Measurements from ENCODE around the gene CRABP2. TPM values are rescaled to one million over a fixed set of nuclear protein-coding genes. Genes with fewer than 3 reads are reported as not detected.

Gene CRABP2
- total RNA-seq, 1 donor from 2014 or later: 1.4 TPM

DNA sequence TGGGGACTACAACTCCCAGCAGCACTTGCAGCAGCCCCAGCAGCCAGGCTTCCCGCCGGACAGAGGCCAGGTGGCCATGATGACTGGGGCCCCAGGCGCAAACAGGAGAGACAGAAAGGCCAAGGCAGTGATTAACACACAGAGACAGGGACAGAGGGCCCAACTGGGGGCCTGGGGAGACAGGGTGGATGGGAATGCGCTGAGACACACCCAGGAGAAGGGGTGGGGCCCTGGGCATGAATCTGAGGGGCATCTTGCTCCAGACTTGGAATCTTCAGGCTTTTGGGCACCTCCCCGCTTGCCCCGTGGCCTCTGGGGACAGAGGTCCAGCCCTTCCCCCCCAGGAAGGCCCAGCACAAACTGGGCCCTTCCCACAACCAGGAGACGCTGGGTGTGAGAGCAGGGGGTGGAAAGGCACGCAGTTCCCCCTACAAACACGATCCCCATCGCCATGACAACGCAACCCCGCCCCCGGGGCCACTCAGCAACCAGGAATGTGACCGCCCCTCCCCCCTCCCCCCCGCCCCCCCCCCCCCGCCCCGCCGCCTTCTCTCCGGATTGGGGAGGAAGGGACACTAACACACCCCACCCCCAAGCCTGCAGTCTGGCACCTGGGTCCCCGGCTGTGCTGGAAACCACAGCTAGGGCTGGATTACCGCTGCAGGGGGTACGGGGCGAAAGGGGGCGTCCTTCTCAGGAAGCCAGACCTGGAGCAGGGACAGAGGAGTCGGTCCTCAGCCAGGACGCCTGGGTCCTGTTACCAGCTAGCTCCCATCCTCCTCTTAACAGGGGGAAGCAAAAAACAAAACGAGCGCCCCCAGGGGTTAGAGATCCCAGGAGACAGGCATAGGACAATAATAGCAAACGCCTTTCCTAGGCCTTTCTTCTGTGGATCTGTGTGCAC lies 41.6 kb upstream of the CRABP2 start:
- Mint-ChIP-seq H3K4me1 (ENCODE audit: low read depth) (peaks cover 76% of the 10 kb centered on the region), H3K27me3 (ENCODE audit: insufficient read depth) (peaks cover 1% of the 10 kb centered on the region), H3K9me3 (no peaks in the 10 kb centered on the region), H3K4me3 (peak overlapping the region; percentile 100), H3K36me3 (ENCODE audit: low read depth) (peaks cover 54% of the 10 kb centered on the region), H3K27ac (peak overlapping the region; percentile 98)
- DNase-seq (ENCODE audit: low spot score): no peak
- intact Hi-C loops (cut with micrococcal nuclease): loop anchor here (10.0 kb wide), 2 partner anchors 388 to 552 kb away; partner anchors contain the start of genes ETV3 and SLC25A44

DNA sequence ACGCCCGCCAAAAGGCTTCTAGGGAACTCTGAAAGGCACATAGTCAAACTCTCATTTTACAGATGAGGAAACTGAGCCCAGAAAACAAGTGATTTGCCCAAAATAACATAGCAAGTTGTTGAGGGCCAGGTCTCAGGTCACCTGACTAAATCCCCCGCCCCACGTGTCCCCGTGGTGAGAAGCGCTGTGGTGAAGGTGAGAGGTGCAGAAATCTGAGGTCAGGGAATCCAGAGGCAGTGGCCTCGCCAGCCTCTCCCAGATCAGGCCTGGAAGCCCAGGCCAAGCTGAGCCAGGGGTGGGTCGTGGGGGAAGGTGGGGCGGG lies 41.0 kb upstream of the CRABP2 start:
- no peaks in the 10 kb centered on the region for H3K9me3 Mint-ChIP-seq
- intact Hi-C loops (cut with micrococcal nuclease): loop anchor here (10.0 kb wide), 2 partner anchors 388 to 552 kb away; partner anchors contain the start of genes ETV3 and SLC25A44
- peak overlapping the region; percentile 94 for H3K27ac Mint-ChIP-seq
- peaks cover 57% of the 10 kb centered on the region for H3K36me3 Mint-ChIP-seq (ENCODE audit: low read depth)
- H3K4me1 Mint-ChIP-seq (ENCODE audit: low read depth): peaks cover 82% of the 10 kb centered on the region
- DNase-seq (ENCODE audit: low spot score): no peak
- no peaks in the 10 kb centered on the region for H3K27me3 Mint-ChIP-seq (ENCODE audit: insufficient read depth)
- peak overlapping the region; percentile 100 for H3K4me3 Mint-ChIP-seq

DNA sequence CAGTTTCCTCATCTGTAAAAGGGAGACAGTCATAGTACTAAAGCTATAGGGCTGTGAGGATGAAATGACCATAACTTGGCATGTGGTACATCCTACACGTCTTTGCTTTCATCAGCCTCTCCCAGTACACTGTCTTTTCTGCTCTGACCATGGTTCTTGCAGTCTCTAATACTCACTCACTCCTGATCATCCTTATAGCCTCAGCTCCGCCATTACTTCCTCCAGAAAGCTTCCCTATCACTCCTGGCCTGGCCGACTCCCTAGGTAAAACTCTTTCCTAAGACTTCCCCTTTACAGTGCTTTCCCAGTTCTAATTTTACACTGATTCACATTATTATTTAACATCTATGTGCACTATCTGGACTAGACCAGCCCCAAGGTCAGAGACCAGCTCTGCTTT lies 40.5 kb upstream of the CRABP2 start:
- intact Hi-C loops (cut with micrococcal nuclease): loop anchor here (10.0 kb wide), 2 partner anchors 389 to 551 kb away; partner anchors contain the start of genes ETV3 and SLC25A44
- Mint-ChIP-seq H3K9me3 (no peaks in the 10 kb centered on the region), H3K27ac (peak overlapping the region; percentile 83), H3K36me3 (ENCODE audit: low read depth) (peaks cover 60% of the 10 kb centered on the region), H3K4me3 (peak overlapping the region; percentile 100), H3K4me1 (ENCODE audit: low read depth) (peaks cover 85% of the 10 kb centered on the region), H3K27me3 (ENCODE audit: insufficient read depth) (no peaks in the 10 kb centered on the region)
- DNase-seq (ENCODE audit: low spot score): no peak

DNA sequence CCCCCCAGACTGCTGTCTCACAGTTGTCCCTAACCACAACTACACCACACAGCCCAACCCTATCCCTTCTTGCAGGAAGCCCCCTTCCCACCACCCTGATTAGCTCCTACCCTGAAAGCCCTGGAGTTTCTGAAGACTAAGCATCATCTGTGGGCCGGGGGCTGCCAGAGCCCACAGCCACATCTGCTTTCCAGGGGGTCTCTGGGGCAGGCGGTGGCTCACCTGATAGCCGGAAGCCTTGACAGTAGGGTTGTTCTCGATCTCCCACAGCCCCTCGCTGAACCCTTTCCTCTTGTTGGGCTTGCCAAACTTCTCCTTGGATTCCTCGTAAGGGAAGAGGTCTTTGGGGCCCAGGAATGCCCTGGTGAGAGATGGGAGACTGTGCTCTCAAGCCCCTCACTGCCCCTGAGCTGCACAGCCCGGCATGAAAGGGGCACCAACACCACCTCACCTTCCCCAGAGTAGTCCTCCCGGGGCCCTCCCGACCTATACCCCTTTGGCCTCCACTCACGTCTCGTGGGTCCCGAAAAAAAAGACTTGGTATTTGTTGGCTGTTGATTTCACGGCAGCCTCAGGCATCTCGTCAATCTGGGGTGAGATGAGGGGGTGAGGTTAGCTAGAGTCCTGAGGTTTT lies 39.5 kb upstream of the CRABP2 start:
- no peaks in the 10 kb centered on the region for H3K9me3 Mint-ChIP-seq
- H3K4me3 Mint-ChIP-seq: no peak overlapping the region
- peak overlapping the region; percentile 46 for H3K27ac Mint-ChIP-seq
- no peaks in the 10 kb centered on the region for H3K27me3 Mint-ChIP-seq (ENCODE audit: insufficient read depth)
- H3K4me1 Mint-ChIP-seq (ENCODE audit: low read depth): peaks cover 78% of the 10 kb centered on the region
- no peak for DNase-seq (ENCODE audit: low spot score)
- peaks cover 60% of the 10 kb centered on the region for H3K36me3 Mint-ChIP-seq (ENCODE audit: low read depth)
- intact Hi-C loops (cut with micrococcal nuclease): loop anchor here (5.0 to 10.0 kb wide), 4 partner anchors 243 to 888 kb away; partner anchors contain the start of genes ETV3, GON4L, MEF2D and SLC25A44

DNA sequence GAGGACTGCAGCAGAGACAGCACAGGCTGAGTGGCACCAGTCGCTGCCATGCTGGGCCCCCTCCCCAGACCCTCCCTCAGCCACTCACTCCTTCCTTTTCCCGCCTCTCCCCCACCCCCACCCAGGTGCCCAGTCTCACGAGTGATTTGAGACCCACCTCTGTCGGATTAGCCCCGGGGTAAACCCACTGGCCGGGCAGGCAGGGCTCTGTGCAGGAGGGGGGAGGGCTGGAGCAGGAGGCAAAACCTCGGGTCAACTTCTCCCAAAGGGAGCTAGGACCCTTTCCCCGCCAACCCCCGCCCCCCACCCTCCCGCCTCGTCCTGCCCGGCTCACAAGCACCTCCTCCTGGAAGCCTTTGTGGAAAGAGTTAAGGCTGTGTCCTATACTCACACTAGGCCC lies 39.0 kb upstream of the CRABP2 start:
- H3K4me3 Mint-ChIP-seq: no peak overlapping the region

DNA sequence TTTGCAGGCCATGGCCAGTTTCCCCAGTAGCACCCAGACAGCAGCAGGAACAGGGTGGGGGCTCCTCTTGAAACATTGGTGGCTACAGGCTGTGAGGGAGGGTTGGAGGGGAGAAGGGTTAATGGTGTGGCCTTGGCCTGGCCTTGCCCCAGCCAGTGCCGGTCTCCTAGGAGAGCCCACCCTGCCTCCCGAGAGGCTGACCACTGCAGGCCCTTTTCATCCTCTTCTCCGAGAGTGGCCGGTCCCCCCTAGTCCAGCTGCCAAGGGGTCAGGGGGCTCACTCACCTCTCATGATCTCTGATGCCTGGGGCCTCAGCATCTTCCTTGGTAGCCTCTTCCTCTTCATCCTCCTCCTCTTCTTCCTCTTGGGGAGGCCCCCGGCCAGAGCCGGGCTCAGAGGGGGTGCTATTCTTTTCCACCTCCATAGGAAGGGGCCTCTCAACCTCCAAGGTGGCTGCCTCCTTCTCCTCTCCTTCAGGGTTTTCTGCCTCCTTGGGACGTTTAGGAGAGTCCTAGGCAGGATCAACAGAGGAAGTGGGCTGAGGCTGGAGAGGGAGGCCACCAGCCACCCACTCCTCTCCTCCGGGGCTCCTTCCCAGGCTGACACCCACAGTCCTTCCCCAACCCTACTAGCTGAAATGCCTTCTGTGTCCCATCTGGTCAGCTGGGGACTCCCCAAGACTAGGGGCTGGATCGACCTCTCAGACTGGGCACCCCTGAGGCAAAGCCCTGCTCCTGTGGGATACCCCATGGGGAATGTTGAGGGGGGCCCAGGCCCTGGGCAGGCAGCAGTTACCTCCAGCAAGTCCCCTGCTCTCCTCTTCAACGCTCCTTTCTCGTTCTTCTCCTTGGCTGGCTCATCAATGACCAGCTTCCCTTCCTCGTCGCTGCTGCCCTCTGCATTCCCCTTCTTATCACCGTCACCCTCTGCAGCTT lies 38.3 kb upstream of the CRABP2 start:
- no peaks in the 10 kb centered on the region for H3K27me3 Mint-ChIP-seq (ENCODE audit: insufficient read depth)
- intact Hi-C loops (cut with micrococcal nuclease): loop anchor here (5.0 to 10.0 kb wide), 4 partner anchors 241 to 886 kb away; partner anchors contain the start of genes ETV3, GON4L, MEF2D and SLC25A44
- H3K9me3 Mint-ChIP-seq: no peaks in the 10 kb centered on the region
- peaks cover 75% of the 10 kb centered on the region for H3K4me1 Mint-ChIP-seq (ENCODE audit: low read depth)
- H3K4me3 Mint-ChIP-seq: no peak overlapping the region
- peaks cover 56% of the 10 kb centered on the region for H3K36me3 Mint-ChIP-seq (ENCODE audit: low read depth)
- peak overlapping the region; percentile 43 for H3K27ac Mint-ChIP-seq
- no peak for DNase-seq (ENCODE audit: low spot score)

More for the DNA sequence above, 39.0 kb upstream of the CRABP2 start:
- Mint-ChIP-seq H3K4me1 (ENCODE audit: low read depth) (peaks cover 75% of the 10 kb centered on the region), H3K36me3 (ENCODE audit: low read depth) (peaks cover 56% of the 10 kb centered on the region), H3K27ac (no peak overlapping the region), H3K9me3 (no peaks in the 10 kb centered on the region), H3K27me3 (ENCODE audit: insufficient read depth) (no peaks in the 10 kb centered on the region)
- intact Hi-C loops (cut with micrococcal nuclease): loop anchor here (5.0 to 10.0 kb wide), 4 partner anchors 242 to 887 kb away; partner anchors contain the start of genes ETV3, GON4L, MEF2D and SLC25A44
- no peak for DNase-seq (ENCODE audit: low spot score)

DNA sequence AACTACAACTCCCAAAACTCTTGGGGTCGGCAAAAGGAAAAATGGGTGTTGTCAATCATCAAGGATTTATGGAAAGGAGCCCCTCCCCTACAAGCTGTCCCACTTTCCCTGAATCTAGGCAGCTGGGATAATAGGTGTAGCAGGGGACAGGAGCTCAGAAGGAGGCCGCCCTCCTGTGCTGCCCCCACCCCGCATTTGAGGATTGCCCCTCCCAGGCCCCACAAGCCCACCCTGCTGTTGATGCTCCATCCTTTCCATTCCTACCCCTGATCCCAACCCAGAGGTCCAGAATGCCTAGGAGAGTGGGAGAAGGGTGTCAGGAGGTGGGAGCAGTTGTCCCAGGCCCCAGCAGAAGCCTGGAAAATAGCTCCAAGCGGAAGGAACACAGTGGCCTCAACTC lies 37.4 kb upstream of the CRABP2 start:
- Mint-ChIP-seq H3K36me3 (ENCODE audit: low read depth) (peaks cover 56% of the 10 kb centered on the region), H3K4me3 (peak overlapping the region; percentile 28), H3K4me1 (ENCODE audit: low read depth) (peaks cover 69% of the 10 kb centered on the region), H3K27me3 (ENCODE audit: insufficient read depth) (no peaks in the 10 kb centered on the region), H3K27ac (peak overlapping the region; percentile 94), H3K9me3 (no peaks in the 10 kb centered on the region)
- DNase-seq (ENCODE audit: low spot score): no peak
- intact Hi-C loops (cut with micrococcal nuclease): loop anchor here (5.0 to 10.0 kb wide), 4 partner anchors 240 to 886 kb away; partner anchors contain the start of genes ETV3, GON4L, MEF2D and SLC25A44

DNA sequence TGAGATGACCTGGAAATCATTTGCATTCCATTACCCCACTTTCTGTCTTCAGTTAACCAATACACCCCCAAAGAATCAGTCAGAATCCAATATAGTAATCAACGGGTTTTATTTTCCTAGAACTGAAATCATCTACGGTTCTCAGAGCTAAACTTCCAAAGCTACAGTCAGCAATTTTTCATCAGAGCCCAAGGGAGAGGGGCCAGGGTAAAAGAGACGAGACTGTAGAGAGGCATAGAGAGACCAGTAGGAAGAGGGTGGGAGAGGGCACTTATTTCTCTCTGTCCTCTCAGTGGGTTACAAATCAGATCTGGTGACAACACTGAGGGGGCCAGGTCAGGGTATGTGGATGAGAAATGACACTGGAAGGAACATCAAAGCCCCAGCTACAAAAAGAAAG lies 36.6 kb upstream of the CRABP2 start:
- intact Hi-C loops (cut with micrococcal nuclease): loop anchor here (5.0 to 10.0 kb wide), 4 partner anchors 240 to 885 kb away; partner anchors contain the start of genes ETV3, GON4L, MEF2D and SLC25A44

DNA sequence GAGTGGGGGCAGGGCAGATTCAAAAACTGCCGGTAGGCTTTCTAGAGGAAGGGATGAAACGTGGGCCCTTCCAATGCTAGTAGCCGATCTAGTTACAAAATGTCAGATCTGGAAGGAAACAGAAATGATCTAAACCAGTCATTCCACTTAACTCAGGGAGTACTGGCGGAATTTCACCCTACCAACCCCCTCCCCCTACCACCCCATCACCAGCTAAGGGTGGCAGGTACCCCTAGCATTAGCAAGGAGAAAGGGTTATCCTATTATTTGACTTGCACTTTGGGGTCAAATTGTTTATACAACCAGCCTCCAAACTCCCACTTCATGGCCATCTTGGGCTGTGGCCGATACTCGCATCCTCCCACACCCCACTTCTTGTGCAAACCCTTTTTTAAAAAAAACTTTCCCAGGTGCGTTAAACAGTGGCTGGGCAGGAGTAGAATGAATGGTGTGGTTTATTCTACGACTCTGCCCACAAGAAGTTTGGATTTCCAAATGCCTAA lies 36.1 kb upstream of the CRABP2 start:
- Mint-ChIP-seq H3K4me3 (peak overlapping the region; percentile 93), H3K4me1 (ENCODE audit: low read depth) (peaks cover 60% of the 10 kb centered on the region)

More for the DNA sequence above, 36.6 kb upstream of the CRABP2 start:
- Mint-ChIP-seq H3K27me3 (ENCODE audit: insufficient read depth) (no peaks in the 10 kb centered on the region), H3K9me3 (no peaks in the 10 kb centered on the region), H3K27ac (peak overlapping the region; percentile 94), H3K36me3 (ENCODE audit: low read depth) (peaks cover 56% of the 10 kb centered on the region), H3K4me3 (peak overlapping the region; percentile 93), H3K4me1 (ENCODE audit: low read depth) (peaks cover 63% of the 10 kb centered on the region)
- no peak for DNase-seq (ENCODE audit: low spot score)

DNA sequence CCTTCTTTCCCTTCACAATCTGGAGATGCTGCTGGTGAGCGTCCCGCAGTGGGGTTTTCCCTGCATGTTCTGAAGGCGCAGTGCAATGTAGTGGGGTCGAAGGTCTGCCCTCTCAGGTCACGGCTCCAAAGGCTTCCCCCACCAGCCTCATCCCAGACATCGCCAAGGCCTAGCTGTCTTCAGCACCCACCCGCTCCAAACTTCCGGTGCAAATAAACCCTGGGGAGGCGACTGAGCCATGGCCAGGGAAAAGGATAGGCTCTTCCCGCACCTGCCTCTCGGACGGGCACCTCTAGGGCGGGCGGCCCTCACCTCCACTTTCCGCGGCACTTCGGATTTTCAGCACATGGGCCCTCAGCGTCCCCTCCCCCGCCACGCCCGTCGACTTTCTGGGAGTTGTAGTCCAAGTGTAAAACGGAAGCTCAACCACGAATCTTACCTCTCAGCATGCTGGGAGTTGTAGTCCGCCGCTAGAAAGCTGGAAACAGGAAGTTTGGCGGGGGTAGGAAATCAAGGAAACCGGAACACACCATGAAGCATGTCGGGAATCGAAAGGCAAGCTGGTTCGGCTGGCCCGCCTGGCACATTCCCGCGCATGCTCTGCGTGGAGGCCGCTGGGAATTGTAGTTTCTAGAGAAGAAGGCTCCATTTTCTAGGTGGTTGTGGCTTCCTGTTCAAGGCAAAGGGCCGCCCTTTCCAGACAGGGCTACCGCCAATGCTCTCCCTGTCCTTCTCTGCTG lies 35.5 kb upstream of the CRABP2 start, which contains the start of gene MRPL24:
Gene MRPL24 (minus strand): TSS at position 348 of the 740 bp plus-strand sequence. CDS start 2,384 bp downstream, outside the sequence.
- peaks cover 53% of the 10 kb centered on the region for H3K4me1 Mint-ChIP-seq (ENCODE audit: low read depth)
- H3K27me3 Mint-ChIP-seq (ENCODE audit: insufficient read depth): no peaks in the 10 kb centered on the region
- peak; percentile 97 for DNase-seq (ENCODE audit: low spot score)
- peak within 1 kb of the TSS; percentile 94 for H3K27ac Mint-ChIP-seq
- H3K4me3 Mint-ChIP-seq: peak within 1 kb of the TSS; percentile 93
- H3K36me3 Mint-ChIP-seq (ENCODE audit: low read depth): peaks cover 53% of the 10 kb centered on the region
- H3K9me3 Mint-ChIP-seq: no peaks in the 10 kb centered on the region
- intact Hi-C loops (cut with micrococcal nuclease): loop anchor here (1.0 to 10.0 kb wide), 9 partner anchors 10 to 884 kb away; partner anchors contain the start of genes CCT3, ETV3, GON4L and HDGF

More for the DNA sequence above, 36.1 kb upstream of the CRABP2 start:
- Mint-ChIP-seq H3K9me3 (no peaks in the 10 kb centered on the region), H3K27ac (peak overlapping the region; percentile 94), H3K27me3 (ENCODE audit: insufficient read depth) (no peaks in the 10 kb centered on the region), H3K36me3 (ENCODE audit: low read depth) (peaks cover 57% of the 10 kb centered on the region)
- intact Hi-C loops (cut with micrococcal nuclease): loop anchor here (1.0 to 10.0 kb wide), 9 partner anchors 10 to 884 kb away; partner anchors contain the start of genes CCT3, ETV3, GON4L and HDGF
- no peak for DNase-seq (ENCODE audit: low spot score)

DNA sequence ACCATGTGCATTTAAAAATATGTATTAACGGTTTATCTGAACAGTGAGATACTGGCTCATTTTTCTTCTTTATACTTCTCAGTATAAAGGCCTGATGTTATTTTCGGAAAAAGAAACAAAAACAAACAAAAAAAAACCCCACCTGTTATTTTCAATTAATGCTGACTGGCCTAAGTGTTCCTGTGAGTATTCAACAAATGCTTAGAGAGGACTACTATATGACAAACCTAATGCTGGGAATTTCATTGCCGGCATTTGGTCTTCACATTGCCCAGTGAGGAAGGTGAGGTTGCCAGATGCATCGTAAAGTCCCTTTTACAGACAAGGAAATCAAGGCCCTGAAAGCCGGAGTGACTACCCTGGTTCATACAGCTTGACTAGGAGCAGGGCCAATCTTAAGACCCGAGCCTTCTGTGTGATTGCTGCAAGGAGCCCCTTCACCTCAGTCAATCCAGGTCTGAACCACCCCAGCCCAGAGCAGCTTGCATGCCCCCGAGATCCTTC lies 34.9 kb upstream of the CRABP2 start:
- Mint-ChIP-seq H3K36me3 (ENCODE audit: low read depth) (peaks cover 47% of the 10 kb centered on the region), H3K4me1 (ENCODE audit: low read depth) (peaks cover 47% of the 10 kb centered on the region), H3K4me3 (peak overlapping the region; percentile 93), H3K9me3 (no peaks in the 10 kb centered on the region), H3K27me3 (ENCODE audit: insufficient read depth) (no peaks in the 10 kb centered on the region), H3K27ac (peak overlapping the region; percentile 94)
- intact Hi-C loops (cut with micrococcal nuclease): loop anchor here (5.0 to 10.0 kb wide), 4 partner anchors 238 to 883 kb away; partner anchors contain the start of genes ETV3, GON4L, MEF2D and SLC25A44
- no peak for DNase-seq (ENCODE audit: low spot score)

All from activated T-helper 1 cell treated with anti-CD3 and anti-CD28 coated beads, Interleukin-12 subunit alpha, Interleukin-12 subunit beta, Interleukin-2, Interleukin-4 antibody, amounts not matched to agents 30 ng/mL and 10 ng/mL and 1 ng/mL, durations not matched to agents 14 hours and 24 hours and 36 hours (primary cell).